ENCODE data around the gene PRKAA1.

DNA sequence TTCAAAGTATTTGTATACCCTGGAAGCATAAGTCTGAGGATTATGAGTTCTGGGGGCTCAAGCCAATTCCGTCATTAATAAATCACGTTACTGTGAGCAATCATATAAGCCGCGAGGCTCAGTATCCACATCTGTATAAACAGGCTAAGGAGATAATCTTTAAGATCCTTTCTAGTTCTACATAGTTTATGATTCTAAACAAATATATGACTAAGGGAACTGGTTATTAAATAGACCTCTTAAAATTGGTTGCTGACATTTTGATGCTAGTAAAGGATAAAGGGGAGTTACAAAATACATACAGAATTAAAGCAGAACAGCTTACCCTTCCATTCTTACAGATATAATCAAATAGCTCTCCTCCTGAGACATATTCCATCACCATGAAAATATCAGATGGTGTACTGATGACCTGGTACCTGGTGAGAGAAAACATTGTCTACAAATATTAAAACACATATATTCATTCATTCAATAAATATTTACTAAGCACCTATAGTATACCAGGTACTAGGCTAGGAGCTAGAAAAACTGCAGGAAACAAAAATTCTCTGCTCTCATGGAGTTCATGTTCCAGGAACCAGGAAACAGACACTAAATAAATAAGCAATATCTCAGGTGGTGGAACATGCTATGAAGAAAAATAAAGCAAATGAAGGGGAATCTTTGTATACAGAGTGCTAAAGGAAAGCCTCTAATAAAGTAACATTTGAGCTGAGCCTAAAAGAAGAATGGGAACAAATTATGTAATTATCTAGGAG lies 22.9 kb downstream of the PRKAA1 start:
- TF ChIP-seq NFIC (IDR thresholded peaks at IDR 0.05): no peak
- TF ChIP-seq, protein P1, sequence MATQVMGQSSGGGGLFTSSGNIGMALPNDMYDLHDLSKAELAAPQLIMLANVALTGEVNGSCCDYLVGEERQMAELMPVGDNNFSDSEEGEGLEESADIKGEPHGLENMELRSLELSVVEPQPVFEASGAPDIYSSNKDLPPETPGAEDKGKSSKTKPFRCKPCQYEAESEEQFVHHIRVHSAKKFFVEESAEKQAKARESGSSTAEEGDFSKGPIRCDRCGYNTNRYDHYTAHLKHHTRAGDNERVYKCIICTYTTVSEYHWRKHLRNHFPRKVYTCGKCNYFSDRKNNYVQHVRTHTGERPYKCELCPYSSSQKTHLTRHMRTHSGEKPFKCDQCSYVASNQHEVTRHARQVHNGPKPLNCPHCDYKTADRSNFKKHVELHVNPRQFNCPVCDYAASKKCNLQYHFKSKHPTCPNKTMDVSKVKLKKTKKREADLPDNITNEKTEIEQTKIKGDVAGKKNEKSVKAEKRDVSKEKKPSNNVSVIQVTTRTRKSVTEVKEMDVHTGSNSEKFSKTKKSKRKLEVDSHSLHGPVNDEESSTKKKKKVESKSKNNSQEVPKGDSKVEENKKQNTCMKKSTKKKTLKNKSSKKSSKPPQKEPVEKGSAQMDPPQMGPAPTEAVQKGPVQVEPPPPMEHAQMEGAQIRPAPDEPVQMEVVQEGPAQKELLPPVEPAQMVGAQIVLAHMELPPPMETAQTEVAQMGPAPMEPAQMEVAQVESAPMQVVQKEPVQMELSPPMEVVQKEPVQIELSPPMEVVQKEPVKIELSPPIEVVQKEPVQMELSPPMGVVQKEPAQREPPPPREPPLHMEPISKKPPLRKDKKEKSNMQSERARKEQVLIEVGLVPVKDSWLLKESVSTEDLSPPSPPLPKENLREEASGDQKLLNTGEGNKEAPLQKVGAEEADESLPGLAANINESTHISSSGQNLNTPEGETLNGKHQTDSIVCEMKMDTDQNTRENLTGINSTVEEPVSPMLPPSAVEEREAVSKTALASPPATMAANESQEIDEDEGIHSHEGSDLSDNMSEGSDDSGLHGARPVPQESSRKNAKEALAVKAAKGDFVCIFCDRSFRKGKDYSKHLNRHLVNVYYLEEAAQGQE (IDR thresholded peaks at IDR 0.05; ENCODE audit: low read depth): no peak
- no peak for TF ChIP-seq EP300 (IDR thresholded peaks at IDR 0.05; ENCODE audit: borderline replicate concordance)
- TF ChIP-seq TCF12 (IDR thresholded peaks at IDR 0.05; ENCODE audit: low read depth): no peak
- no peak for TF ChIP-seq CEBPB (IDR thresholded peaks at IDR 0.05)
- TF ChIP-seq YY1 (IDR thresholded peaks at IDR 0.05; ENCODE audit: low read depth): no peak
- no peak for TF ChIP-seq ZBTB7A (IDR thresholded peaks at IDR 0.05; ENCODE audit: low read depth)

All from Ishikawa (cell line).